Left lung (tissue), 10 donors: ENCODE results near the gene APOBR. TPM values are rescaled to one million over a fixed set of nuclear protein-coding genes. Genes with fewer than 3 reads are reported as not detected.
"Not testable (repeated sequence)": the region's sequence is repeated elsewhere in the genome, so short reads cannot be mapped to it uniquely, and the experiment has no call there.

ENCODE experiments used
- ATAC-seq: fragments of 200-7000 bp; cut with Tn5 transposase; one replicate; pipeline ENCODE4 v1.9.1; 2020; ENCODE audit warnings: moderate library complexity
- DNase-seq, 4 donors: peaks; one replicate each; pipeline ENCODE4 v3.0.0-alpha.2; 2013 to 2020
- H3K27ac ChIP-seq, 2 donors: fragments of 200-600 bp; sonication (generic) in 1 of 2; one replicate each; pipeline versions ENCODE4 v1.5.0 to v1.8.0; 2020 to 2021
- H3K27me3 ChIP-seq, 2 donors: fragments of 200-600 bp; sonication (generic) in 1 of 2; one replicate each; pipeline versions ENCODE4 v1.5.0 to v1.8.0; 2020 to 2021
- H3K36me3 ChIP-seq, 2 donors: fragments of 200-600 bp; sonication (generic) in 1 of 2; one replicate each; pipeline versions ENCODE4 v1.5.0 to v1.8.0; 2020 to 2021
- H3K4me1 ChIP-seq, 2 donors: fragments of 200-600 bp; one replicate each; pipeline ENCODE4 v1.8.0; 2021
- H3K4me3 ChIP-seq, 2 donors: fragments of 200-600 bp; sonication (generic) in 1 of 2; one replicate each; pipeline versions ENCODE4 v1.5.0 to v1.8.0; 2020 to 2021; ENCODE audit warnings: mild to moderate bottlenecking in 1 of 2
- H3K9me3 ChIP-seq, 2 donors: fragments of 200-600 bp; sonication (generic) in 1 of 2; one replicate each; pipeline versions ENCODE4 v1.5.0 to v1.8.0; 2020 to 2021
- intact Hi-C, 2 donors: fragments of 100-400 bp; cut with DNase I; formaldehyde crosslinking; loops; one replicate each; pipeline versions ENCODE4 v1.11.2 to v1.14.2; 2022
- polyA plus RNA-seq, 6 donors: library from polyadenylated mRNA; unstranded; fragments of 120-200 nt; gene quantifications; one replicate each; pipeline ENCODE4 v1.2.1, GENCODE V29; 2013; ENCODE audit not compliant: insufficient read length in 6 of 6
- total RNA-seq, 2 donors: library from RNA; stranded (reverse); fragmentation: NEBNext Ultra II Directional; extraction: Animal tissue kit (Norgen Biotek cat#: 25700); gene quantifications; one replicate each; pipeline ENCODE4 v1.2.1, GENCODE V29; 2021
- TF ChIP-seq, protein P1 (sequence below), 2 donors: fragments of 200-600 bp; sonication (generic) in 1 of 2; IDR thresholded peaks; one replicate each; pipeline versions ENCODE4 v1.5.0 to v1.8.0; 2021; ENCODE audit warnings: antibody characterized with exemption in 2 of 2
- donor health status: DM: no; HTN: yes; CAD: no.
- donor health status: DM: no; HTN: no; CAD: no.

The APOBR gene
- total and polyA plus RNA-seq, 8 donors: 1.0 to 22.9 (median 1.5) TPM

DNA sequence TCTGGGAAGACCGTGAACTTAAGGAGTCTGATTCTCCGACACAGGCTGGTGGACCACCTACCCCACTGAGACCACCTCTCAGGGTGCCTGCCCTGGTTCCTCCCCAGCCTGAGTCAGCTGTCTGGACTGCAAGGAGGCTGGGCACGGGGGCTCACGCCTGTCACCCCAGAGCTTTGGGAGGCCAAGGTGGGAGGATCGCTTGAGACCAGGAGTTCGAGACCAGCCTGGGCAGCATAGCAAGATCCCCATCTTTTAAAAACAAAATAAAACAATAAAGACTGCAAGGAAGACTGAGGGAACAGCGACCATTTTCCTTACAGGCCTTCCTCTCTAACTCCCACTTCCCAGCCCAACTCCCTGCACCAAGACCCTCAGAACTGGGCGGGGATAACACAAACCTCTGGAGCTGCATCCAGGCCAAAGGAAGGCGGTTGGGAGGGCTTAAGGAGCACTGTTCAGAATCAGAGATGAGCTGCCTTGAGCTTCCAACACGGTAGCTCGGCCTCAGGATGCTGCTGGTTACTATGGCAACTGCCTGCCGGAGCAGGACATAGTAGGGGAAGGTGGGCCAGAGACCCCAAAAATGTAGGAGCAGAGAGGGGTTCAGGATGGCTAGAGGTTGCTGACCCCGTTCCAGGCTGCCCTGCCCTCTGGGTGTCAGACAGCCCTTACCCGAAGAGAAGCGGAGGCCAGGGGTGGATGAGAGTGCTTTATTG lies 4.4 kb downstream of the APOBR start:
- H3K27ac ChIP-seq: no peak overlapping the region
- DNase-seq (no peak), ATAC-seq (no peak)
- TF ChIP-seq, protein P1, sequence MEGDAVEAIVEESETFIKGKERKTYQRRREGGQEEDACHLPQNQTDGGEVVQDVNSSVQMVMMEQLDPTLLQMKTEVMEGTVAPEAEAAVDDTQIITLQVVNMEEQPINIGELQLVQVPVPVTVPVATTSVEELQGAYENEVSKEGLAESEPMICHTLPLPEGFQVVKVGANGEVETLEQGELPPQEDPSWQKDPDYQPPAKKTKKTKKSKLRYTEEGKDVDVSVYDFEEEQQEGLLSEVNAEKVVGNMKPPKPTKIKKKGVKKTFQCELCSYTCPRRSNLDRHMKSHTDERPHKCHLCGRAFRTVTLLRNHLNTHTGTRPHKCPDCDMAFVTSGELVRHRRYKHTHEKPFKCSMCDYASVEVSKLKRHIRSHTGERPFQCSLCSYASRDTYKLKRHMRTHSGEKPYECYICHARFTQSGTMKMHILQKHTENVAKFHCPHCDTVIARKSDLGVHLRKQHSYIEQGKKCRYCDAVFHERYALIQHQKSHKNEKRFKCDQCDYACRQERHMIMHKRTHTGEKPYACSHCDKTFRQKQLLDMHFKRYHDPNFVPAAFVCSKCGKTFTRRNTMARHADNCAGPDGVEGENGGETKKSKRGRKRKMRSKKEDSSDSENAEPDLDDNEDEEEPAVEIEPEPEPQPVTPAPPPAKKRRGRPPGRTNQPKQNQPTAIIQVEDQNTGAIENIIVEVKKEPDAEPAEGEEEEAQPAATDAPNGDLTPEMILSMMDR (IDR thresholded peaks at IDR 0.05): no peak
- no peaks in the 10 kb centered on the region for H3K27me3 ChIP-seq
- H3K9me3 ChIP-seq: no peaks in the 10 kb centered on the region
- H3K4me1 ChIP-seq: peaks cover 0 to 20% of the 10 kb centered on the region in 2 donors
- peaks cover 0 to 32% of the 10 kb centered on the region in 2 donors for H3K36me3 ChIP-seq
- H3K4me3 ChIP-seq: no peak overlapping the region
- intact Hi-C loops: no loop called here

DNA sequence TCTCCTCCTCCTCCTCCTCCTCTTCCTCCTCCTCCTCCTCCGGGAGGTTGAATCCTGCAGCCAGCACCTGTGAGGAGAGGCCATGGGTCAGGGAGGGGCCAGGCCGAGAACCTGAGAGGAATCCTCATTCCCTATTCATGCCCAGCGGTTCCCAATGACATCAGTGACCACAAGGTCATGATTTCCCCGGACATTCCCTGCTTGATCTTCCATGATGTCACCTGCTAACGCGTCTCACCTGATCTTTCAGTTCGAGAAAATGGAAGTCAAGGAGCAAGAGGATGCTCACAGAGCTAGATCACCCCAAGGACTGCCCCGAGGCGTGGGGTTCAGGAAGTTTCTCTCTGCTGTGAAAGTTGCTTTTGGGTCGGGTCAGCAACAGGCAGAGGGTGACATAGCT lies 5.4 kb downstream of the APOBR start:
- Histone ChIP-seq H3K27ac (no peak overlapping the region), H3K36me3 (peaks cover 0 to 32% of the 10 kb centered on the region in 2 donors), H3K4me3 (no peak overlapping the region), H3K9me3 (no peaks in the 10 kb centered on the region), H3K4me1 (peaks cover 0 to 21% of the 10 kb centered on the region in 2 donors), H3K27me3 (no peaks in the 10 kb centered on the region)
- ATAC-seq (no peak), DNase-seq (no peak)
- intact Hi-C loops: no loop called here
- TF ChIP-seq, protein P1 (IDR thresholded peaks at IDR 0.05): no peak

DNA sequence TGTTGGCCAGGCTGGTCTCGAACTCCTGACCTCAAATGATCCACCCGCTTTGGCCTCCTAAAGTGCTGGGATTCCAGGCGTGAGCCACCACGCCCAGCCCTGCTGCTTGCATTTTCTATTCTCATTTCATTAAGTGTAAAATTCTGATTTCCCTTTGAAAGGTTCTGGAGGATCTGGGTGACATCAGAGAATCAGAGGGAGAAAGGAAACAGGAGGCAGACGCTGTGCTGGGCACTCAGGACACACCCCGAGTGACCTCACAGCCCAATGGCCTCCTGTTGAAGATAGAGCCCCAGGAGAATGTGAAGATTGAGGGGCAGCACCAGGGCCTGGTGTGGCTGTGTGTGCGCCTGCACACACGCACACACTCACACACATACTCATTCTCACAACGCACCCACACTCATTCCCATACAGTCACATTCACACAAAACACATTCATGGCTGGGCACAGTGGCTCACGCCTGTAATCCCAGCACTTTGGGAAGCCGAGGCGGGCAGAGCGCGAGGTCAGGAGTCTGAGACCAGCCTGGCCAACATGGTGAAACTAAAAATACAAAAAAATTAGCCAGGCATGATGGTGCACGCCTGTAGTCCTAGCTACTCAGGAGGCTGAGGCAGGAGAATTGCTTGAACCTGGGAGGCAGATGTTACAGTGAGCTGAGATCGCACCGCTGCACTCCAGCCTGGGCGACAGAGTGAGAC lies 6.2 kb downstream of the APOBR start:
- Histone ChIP-seq H3K36me3 (peaks cover 0 to 32% of the 10 kb centered on the region in 2 donors), H3K4me1 (peaks cover 0 to 25% of the 10 kb centered on the region in 2 donors)
- intact Hi-C loops, ATAC-seq, DNase-seq, H3K27me3 ChIP-seq, H3K9me3 ChIP-seq, H3K4me3 ChIP-seq, H3K27ac ChIP-seq: not testable (repeated sequence)

DNA sequence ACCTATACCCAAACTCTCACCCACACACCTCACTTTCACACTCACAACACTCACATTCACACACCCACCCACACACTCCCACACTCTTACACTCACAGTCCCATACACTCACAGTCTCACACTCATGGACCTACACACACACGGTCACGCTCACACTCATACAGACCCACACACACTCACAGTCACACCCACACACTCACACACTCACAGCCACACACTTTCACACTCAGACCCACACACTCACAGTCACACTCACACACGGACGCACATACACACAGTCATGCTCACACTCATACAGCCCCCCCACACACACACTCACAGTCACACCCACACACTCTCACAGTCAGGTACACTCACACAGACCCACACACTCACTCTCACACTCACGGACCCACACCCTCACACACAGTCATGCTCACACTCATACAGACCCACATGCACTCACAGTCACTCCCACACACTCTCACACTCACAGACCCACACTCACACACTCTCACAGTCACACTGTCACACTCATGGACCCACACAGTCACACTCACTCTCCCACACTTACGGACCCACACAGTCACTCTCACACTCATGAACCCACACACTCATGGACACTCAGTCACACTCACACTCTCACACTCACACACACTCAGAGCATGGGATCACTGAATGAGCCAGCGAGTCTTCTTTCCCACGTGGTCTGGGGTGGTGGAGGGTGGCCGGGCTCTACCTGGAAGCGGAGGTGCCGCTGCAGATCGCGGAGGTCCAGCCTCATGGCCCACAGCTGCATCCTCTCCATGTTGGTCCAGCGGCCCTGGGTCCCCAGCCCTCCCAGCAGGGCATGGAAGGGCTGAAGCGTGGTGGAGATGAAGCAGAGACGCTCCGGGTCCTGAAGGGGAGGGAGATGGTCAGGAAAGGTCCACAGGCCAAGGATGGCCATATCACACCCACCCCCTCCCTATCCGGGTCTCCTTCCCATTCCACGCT lies 7.1 kb downstream of the APOBR start:
- H3K27ac ChIP-seq: no peak overlapping the region
- H3K4me3 ChIP-seq: no peak overlapping the region
- H3K4me1 ChIP-seq: peaks cover 0 to 24% of the 10 kb centered on the region in 2 donors
- DNase-seq (no peak), ATAC-seq (no peak)
- no peaks in the 10 kb centered on the region for H3K9me3 ChIP-seq
- intact Hi-C loops: no loop called here
- TF ChIP-seq, protein P1 (IDR thresholded peaks at IDR 0.05): no peak
- peaks cover 0 to 32% of the 10 kb centered on the region in 2 donors for H3K36me3 ChIP-seq
- H3K27me3 ChIP-seq: no peaks in the 10 kb centered on the region

DNA sequence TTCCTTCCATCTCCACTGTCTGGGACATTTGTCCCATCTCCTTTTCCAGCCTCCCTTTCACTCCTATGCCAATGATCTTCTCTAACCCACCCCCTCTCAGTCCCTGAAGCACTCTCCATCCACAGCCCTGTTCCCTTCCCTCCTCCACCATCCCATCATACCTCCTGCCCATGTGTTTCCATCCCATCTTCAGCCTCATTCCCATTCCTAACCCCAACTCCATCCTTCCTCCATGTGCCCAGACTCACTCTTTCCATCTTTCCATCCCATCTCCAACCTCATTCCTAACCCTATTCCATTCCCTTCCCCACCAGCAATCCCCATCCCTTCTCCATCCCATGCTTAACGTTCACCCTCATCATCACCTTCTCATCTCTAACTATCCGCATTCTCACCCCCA lies 7.8 kb downstream of the APOBR start:
- H3K36me3 ChIP-seq: peaks cover 0 to 32% of the 10 kb centered on the region in 2 donors
- intact Hi-C loops: no loop called here
- H3K27me3 ChIP-seq: no peaks in the 10 kb centered on the region
- no peaks in the 10 kb centered on the region for H3K9me3 ChIP-seq
- H3K4me1 ChIP-seq: peaks cover 0 to 21% of the 10 kb centered on the region in 2 donors
- no peak overlapping the region for H3K27ac ChIP-seq
- no peak overlapping the region for H3K4me3 ChIP-seq
- DNase-seq (no peak), ATAC-seq (no peak)
- TF ChIP-seq, protein P1 (IDR thresholded peaks at IDR 0.05): no peak
